Measurements from ENCODE around the gene PLN.

The PLN gene

DNA sequence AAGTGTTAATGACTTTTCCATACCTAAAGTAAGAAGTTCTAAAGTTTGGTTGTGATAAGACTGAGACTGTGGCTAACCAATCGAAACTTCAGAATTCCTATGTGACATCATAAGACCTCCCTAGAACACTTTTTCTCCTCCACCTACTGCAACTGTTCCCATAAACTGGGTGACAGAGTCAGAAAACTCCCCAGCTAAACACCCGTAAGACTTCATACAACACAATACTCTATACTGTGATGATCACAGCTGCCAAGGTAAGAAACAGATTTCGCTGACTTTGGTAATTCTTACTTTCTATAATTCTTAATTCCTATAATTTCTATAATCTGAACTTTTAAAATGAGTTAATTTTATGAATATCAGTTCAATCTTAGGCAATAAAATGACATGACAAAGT is at the start of gene PLN:
TSS of gene PLN (plus strand) at position 161 of the 400 bp plus-strand sequence. CDS start 10,626 bp downstream, outside the sequence.
- in situ Hi-C loops (cut with HindIII; ENCODE audit: low sequenced_read_pairs) = no loop called here
- TF ChIP-seq, protein P1, sequence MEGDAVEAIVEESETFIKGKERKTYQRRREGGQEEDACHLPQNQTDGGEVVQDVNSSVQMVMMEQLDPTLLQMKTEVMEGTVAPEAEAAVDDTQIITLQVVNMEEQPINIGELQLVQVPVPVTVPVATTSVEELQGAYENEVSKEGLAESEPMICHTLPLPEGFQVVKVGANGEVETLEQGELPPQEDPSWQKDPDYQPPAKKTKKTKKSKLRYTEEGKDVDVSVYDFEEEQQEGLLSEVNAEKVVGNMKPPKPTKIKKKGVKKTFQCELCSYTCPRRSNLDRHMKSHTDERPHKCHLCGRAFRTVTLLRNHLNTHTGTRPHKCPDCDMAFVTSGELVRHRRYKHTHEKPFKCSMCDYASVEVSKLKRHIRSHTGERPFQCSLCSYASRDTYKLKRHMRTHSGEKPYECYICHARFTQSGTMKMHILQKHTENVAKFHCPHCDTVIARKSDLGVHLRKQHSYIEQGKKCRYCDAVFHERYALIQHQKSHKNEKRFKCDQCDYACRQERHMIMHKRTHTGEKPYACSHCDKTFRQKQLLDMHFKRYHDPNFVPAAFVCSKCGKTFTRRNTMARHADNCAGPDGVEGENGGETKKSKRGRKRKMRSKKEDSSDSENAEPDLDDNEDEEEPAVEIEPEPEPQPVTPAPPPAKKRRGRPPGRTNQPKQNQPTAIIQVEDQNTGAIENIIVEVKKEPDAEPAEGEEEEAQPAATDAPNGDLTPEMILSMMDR (IDR thresholded peaks at IDR 0.05; ENCODE audit: low read depth, low read length, missing control alignments) = no peak
- DNase-seq (ENCODE audit: low read depth) = no peak
- H3K4me3 ChIP-seq (ENCODE audit: low read depth, low read length) = no peak within 1 kb of the TSS

GRCh38 chr6:118500130-118501015 is 47.7 kb upstream of the PLN start:
- H3K4me3 ChIP-seq (ENCODE audit: low read depth, low read length) = no peak overlapping the region
- TF ChIP-seq, protein P1 (IDR thresholded peaks at IDR 0.05; ENCODE audit: low read depth, low read length, missing control alignments) = no peak
- DNase-seq (ENCODE audit: low read depth) = no peak
- in situ Hi-C loops (cut with HindIII; ENCODE audit: low sequenced_read_pairs) = no loop called here

DNA sequence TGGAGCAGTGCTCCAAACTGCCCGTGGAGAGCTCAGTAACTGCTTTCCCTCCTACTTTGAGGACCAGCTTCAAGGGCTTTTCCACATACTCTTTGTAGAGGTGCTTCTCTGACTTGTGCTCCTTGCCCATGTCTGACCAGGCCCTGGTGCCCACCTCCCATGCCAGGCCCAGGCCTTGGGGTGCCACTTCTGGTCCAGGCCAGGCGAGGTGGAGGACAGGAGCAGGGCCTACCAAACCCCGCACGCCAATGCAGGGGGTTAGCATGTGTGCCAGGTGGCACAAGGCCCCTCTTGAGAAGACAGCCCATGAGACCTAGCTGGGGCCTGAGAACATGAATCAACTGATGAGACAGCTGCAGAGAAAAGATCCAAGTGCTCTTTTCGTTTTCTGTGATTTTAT is 47.0 kb upstream of the PLN start:
- no peak overlapping the region for H3K4me3 ChIP-seq (ENCODE audit: low read depth, low read length)
- in situ Hi-C loops (cut with HindIII; ENCODE audit: low sequenced_read_pairs) = no loop called here
- no peak for DNase-seq (ENCODE audit: low read depth)
- TF ChIP-seq, protein P1 (IDR thresholded peaks at IDR 0.05; ENCODE audit: low read depth, low read length, missing control alignments) = no peak

DNA sequence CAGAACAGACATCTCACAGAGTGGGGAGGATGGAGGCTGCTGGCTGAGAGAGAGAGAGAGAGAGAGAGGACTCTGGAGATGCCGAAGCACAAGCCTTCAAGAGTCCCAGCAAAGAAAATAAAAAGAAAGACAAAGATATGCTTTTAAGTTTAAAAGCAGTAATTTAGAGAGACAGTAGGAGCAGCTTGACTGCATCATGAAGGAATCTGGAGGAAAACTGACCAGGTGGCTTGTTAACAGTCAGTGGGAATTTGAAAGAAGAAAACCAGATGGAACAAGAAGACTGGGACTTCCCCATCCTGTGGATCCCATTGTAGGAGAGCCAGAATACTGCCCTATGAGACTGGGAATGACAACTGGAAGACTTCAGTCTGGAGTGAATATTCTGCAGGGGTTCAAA is 46.3 kb upstream of the PLN start:
- TF ChIP-seq, protein P1 (IDR thresholded peaks at IDR 0.05; ENCODE audit: low read depth, low read length, missing control alignments) = no peak
- in situ Hi-C loops (cut with HindIII; ENCODE audit: low sequenced_read_pairs) = no loop called here
- H3K4me3 ChIP-seq (ENCODE audit: low read depth, low read length) = no peak overlapping the region
- no peak for DNase-seq (ENCODE audit: low read depth)

GRCh38 chr6:118502169-118502568 is 45.9 kb upstream of the PLN start:
- no peak for DNase-seq (ENCODE audit: low read depth)
- TF ChIP-seq, protein P1 (IDR thresholded peaks at IDR 0.05; ENCODE audit: low read depth, low read length, missing control alignments) = no peak
- H3K4me3 ChIP-seq (ENCODE audit: low read depth, low read length) = no peak overlapping the region
- in situ Hi-C loops (cut with HindIII; ENCODE audit: low sequenced_read_pairs) = no loop called here

DNA sequence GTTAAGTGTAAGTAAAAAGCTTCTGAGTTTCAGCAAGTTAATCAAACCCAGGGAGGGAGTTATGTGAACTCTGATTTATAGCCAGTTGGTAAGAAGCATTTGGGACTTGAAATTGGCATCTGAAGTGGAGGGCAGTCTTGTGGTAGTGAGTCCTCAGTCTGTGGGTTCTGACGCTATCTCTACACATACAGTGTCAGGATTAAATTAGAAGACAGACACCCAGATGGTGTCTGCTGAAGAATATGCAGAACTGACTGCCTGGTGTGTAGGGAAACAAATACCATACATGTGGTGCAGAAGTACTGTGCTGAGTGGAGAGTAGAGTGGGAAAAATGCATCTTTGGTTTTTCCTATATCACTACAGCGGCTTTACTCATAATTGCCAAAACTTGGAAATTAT is 43.5 kb upstream of the PLN start:
- no peak overlapping the region for H3K4me3 ChIP-seq (ENCODE audit: low read depth, low read length)
- TF ChIP-seq, protein P1 (IDR thresholded peaks at IDR 0.05; ENCODE audit: low read depth, low read length, missing control alignments) = no peak
- in situ Hi-C loops (cut with HindIII; ENCODE audit: low sequenced_read_pairs) = no loop called here
- no peak for DNase-seq (ENCODE audit: low read depth)
